ENCODE data around the gene THUMPD1.

DNA sequence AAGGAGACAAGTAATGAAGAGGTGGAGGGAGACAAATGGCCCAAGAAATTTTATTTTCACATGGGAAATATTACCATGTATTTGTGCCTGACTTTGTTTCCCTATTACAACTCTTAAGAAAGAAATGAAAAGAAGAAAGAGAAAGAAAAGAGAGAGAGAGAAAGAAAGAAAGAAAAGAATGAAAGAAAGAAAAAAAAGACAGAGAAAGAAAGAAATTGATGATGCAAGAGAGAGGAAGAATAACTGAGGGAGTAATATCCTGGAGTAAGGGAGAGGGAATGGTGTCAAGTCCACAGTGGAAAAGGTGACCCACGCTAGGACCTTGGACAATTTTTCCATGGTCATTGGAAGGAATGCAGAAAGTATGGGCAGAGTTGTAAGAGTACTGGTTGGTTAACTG lies 12.1 kb upstream of the THUMPD1 start:
- TF ChIP-seq, protein P1, sequence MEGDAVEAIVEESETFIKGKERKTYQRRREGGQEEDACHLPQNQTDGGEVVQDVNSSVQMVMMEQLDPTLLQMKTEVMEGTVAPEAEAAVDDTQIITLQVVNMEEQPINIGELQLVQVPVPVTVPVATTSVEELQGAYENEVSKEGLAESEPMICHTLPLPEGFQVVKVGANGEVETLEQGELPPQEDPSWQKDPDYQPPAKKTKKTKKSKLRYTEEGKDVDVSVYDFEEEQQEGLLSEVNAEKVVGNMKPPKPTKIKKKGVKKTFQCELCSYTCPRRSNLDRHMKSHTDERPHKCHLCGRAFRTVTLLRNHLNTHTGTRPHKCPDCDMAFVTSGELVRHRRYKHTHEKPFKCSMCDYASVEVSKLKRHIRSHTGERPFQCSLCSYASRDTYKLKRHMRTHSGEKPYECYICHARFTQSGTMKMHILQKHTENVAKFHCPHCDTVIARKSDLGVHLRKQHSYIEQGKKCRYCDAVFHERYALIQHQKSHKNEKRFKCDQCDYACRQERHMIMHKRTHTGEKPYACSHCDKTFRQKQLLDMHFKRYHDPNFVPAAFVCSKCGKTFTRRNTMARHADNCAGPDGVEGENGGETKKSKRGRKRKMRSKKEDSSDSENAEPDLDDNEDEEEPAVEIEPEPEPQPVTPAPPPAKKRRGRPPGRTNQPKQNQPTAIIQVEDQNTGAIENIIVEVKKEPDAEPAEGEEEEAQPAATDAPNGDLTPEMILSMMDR (conservative IDR thresholded peaks at IDR 0.05 in 1 of 2, IDR thresholded peaks at IDR 0.05 in 1 of 2; ENCODE audit: extremely low read depth in 1 of 2, insufficient read depth in 1 of 2, low read depth in 1 of 2, low read length in 2 of 2) = no peak
- TF ChIP-seq EZH2 (IDR thresholded peaks at IDR 0.05; ENCODE audit: borderline replicate concordance, low read length) = no peak
